HEK293 (cell line): ENCODE results near the gene OR1I1.

Experiments used
- MEIS1 ChIP-seq: sonication (generic); formaldehyde crosslinking; IDR thresholded peaks from 2 replicates; pipeline ENCODE4 v1.8.1; 2022; ENCODE audit warnings: missing genetic modification reagents, mild to moderate bottlenecking, borderline replicate concordance
- MYNN ChIP-seq: fragments of 450-650 bp; formaldehyde crosslinking; IDR thresholded peaks from 2 replicates; pipeline ENCODE4 v1.5.1; 2016; ENCODE audit warnings: missing biosample characterization, missing genetic modification characterization, borderline replicate concordance
- REPIN1 ChIP-seq: fragments of 450-650 bp; formaldehyde crosslinking; IDR thresholded peaks from 2 replicates; pipeline ENCODE4 v1.5.1; 2017; ENCODE audit warnings: missing biosample characterization, missing genetic modification characterization, low read depth
- ZEB2 ChIP-seq: fragments of 450-650 bp; formaldehyde crosslinking; IDR thresholded peaks from 2 replicates; pipeline ENCODE4 v1.5.1; 2016; ENCODE audit warnings: missing biosample characterization, missing genetic modification characterization
- ZNF138 ChIP-seq: fragments of 450-650 bp; formaldehyde crosslinking; IDR thresholded peaks from 2 replicates; pipeline ENCODE4 v1.5.1; 2016; ENCODE audit warnings: missing biosample characterization, missing genetic modification characterization, borderline replicate concordance
- ZNF266 ChIP-seq: fragments of 450-650 bp; formaldehyde crosslinking; IDR thresholded peaks from 2 replicates; pipeline ENCODE4 v1.5.1; 2016; ENCODE audit warnings: missing biosample characterization, missing genetic modification characterization, low read depth
- ZNF302 ChIP-seq: fragments of 450-650 bp; formaldehyde crosslinking; IDR thresholded peaks from 2 replicates; pipeline ENCODE4 v1.5.1; 2016; ENCODE audit warnings: missing biosample characterization, missing genetic modification characterization, low read depth
- ZNF423 ChIP-seq: fragments of 450-650 bp; formaldehyde crosslinking; IDR thresholded peaks from 2 replicates; pipeline ENCODE4 v1.5.1; 2016; ENCODE audit warnings: missing biosample characterization, missing genetic modification characterization
- ZNF768 ChIP-seq: fragments of 450-650 bp; formaldehyde crosslinking; IDR thresholded peaks from 2 replicates; pipeline ENCODE4 v1.5.1; 2018; ENCODE audit warnings: missing biosample characterization, mild to moderate bottlenecking, missing genetic modification characterization
- TF ChIP-seq, protein P1 (sequence below): fragments of 450-650 bp; formaldehyde crosslinking; IDR thresholded peaks from 2 replicates; pipeline ENCODE4 v1.5.1; 2017; ENCODE audit warnings: missing biosample characterization, missing genetic modification characterization
- TF ChIP-seq, protein P2 (sequence below): fragments of 450-650 bp; formaldehyde crosslinking; IDR thresholded peaks from 2 replicates; pipeline ENCODE4 v1.5.1; 2016; ENCODE audit warnings: missing biosample characterization, missing genetic modification characterization
- TF ChIP-seq, protein P3 (sequence below): fragments of 450-650 bp; formaldehyde crosslinking; IDR thresholded peaks from 2 replicates; pipeline ENCODE4 v1.5.1; 2016; ENCODE audit warnings: missing biosample characterization, missing genetic modification characterization
- TF ChIP-seq, protein P4 (sequence below): fragments of 450-650 bp; formaldehyde crosslinking; IDR thresholded peaks from 2 replicates; pipeline ENCODE4 v1.5.1; 2016; ENCODE audit warnings: missing biosample characterization, missing genetic modification characterization, low read depth

DNA sequence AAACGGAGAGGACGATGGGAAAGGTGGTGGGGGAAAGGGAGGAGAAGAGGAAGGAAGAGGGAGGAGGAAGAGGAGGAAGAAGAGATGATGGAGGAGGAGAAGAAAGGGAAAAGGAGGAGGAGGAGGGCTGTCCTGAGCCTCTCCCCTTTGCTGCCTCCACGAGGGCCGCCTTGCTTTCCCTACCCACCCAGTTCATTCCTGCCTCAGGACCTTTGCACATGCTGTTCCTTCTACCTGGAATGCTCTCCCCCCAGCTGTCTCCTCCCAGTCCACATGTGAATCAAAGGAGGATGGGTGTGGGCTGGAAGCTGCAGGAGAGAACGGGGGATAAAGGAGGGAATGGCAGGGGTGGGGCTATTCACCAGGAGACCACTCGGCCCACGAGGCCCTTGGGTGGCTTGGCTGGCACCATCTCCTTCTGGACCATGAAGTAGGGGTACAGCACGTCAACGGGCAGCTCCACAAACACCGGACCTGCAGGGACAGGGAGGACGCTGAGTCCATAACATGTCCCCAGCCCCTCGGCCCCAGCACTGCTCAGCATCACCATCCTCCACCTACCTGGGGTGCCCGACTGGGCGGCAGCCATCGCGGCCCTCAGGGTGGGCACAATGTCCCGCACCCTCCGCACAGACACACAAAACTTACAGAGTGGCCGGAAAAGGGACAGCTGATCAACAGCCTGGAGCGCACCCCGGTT is 40.5 kb downstream of the OR1I1 start:
- TF ChIP-seq ZNF138 (tag by site-specific recombination) (no peak), ZNF266 (tag by site-specific recombination) (no peak), ZNF768 (tag by site-specific recombination) (no peak), ZEB2 (tag by site-specific recombination) (no peak), ZNF302 (tag by site-specific recombination) (no peak), REPIN1 (tag by site-specific recombination) (no peak), ZNF423 (tag by site-specific recombination) (no peak), MYNN (tag by site-specific recombination) (no peak), MEIS1 (CRISPR knock-in tag) (no peak)
- TF ChIP-seq, protein P1, sequence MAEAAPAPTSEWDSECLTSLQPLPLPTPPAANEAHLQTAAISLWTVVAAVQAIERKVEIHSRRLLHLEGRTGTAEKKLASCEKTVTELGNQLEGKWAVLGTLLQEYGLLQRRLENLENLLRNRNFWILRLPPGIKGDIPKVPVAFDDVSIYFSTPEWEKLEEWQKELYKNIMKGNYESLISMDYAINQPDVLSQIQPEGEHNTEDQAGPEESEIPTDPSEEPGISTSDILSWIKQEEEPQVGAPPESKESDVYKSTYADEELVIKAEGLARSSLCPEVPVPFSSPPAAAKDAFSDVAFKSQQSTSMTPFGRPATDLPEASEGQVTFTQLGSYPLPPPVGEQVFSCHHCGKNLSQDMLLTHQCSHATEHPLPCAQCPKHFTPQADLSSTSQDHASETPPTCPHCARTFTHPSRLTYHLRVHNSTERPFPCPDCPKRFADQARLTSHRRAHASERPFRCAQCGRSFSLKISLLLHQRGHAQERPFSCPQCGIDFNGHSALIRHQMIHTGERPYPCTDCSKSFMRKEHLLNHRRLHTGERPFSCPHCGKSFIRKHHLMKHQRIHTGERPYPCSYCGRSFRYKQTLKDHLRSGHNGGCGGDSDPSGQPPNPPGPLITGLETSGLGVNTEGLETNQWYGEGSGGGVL, result no peak
- TF ChIP-seq, protein P2, sequence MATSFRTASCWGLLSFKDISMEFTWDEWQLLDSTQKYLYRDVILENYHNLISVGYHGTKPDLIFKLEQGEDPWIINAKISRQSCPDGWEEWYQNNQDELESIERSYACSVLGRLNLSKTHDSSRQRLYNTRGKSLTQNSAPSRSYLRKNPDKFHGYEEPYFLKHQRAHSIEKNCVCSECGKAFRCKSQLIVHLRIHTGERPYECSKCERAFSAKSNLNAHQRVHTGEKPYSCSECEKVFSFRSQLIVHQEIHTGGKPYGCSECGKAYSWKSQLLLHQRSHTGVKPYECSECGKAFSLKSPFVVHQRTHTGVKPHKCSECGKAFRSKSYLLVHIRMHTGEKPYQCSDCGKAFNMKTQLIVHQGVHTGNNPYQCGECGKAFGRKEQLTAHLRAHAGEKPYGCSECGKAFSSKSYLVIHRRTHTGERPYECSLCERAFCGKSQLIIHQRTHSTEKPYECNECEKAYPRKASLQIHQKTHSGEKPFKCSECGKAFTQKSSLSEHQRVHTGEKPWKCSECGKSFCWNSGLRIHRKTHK (tag by site-specific recombination), result no peak
- TF ChIP-seq, protein P3, sequence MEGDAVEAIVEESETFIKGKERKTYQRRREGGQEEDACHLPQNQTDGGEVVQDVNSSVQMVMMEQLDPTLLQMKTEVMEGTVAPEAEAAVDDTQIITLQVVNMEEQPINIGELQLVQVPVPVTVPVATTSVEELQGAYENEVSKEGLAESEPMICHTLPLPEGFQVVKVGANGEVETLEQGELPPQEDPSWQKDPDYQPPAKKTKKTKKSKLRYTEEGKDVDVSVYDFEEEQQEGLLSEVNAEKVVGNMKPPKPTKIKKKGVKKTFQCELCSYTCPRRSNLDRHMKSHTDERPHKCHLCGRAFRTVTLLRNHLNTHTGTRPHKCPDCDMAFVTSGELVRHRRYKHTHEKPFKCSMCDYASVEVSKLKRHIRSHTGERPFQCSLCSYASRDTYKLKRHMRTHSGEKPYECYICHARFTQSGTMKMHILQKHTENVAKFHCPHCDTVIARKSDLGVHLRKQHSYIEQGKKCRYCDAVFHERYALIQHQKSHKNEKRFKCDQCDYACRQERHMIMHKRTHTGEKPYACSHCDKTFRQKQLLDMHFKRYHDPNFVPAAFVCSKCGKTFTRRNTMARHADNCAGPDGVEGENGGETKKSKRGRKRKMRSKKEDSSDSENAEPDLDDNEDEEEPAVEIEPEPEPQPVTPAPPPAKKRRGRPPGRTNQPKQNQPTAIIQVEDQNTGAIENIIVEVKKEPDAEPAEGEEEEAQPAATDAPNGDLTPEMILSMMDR (tag by site-specific recombination), result no peak
- TF ChIP-seq, protein P4, sequence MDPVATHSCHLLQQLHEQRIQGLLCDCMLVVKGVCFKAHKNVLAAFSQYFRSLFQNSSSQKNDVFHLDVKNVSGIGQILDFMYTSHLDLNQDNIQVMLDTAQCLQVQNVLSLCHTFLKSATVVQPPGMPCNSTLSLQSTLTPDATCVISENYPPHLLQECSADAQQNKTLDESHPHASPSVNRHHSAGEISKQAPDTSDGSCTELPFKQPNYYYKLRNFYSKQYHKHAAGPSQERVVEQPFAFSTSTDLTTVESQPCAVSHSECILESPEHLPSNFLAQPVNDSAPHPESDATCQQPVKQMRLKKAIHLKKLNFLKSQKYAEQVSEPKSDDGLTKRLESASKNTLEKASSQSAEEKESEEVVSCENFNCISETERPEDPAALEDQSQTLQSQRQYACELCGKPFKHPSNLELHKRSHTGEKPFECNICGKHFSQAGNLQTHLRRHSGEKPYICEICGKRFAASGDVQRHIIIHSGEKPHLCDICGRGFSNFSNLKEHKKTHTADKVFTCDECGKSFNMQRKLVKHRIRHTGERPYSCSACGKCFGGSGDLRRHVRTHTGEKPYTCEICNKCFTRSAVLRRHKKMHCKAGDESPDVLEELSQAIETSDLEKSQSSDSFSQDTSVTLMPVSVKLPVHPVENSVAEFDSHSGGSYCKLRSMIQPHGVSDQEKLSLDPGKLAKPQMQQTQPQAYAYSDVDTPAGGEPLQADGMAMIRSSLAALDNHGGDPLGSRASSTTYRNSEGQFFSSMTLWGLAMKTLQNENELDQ (tag by site-specific recombination), result no peak
